ENCODE data around the gene BCL2L14. TPM values are rescaled to one million over a fixed set of nuclear protein-coding genes. Genes with fewer than 3 reads are reported as not detected.

BCL2L14 gene
- total and polyA plus RNA-seq, 2 of the 13 experiments (the other 11 are each of a cell fraction or from before 2014, with no cell fraction given), result 0.11 TPM; not detected in 1

DNA sequence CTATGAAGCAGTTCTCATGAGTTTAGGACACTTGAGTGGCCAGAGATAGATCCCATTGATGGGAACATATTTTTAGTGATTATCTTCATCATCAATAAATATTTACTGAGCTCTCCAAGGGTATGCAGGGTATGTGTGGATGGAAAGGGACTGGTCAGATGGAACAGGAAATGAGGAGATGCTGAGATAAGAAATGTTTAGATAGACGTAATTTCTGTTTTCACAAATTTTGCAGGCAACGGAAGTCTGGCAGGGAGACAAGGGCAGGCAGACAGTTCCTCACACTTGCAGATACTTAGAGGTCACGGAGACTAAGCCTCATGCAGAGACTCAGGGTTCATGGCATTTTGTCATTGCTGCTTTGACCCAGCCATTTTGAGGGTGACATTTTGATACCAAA lies 24.3 kb downstream of the BCL2L14 start (continued):
- TF ChIP-seq RFX5 (IDR thresholded peaks at IDR 0.05; ENCODE audit: low read depth, low read length) (no peak), CEBPZ (IDR thresholded peaks at IDR 0.05; ENCODE audit: low read length) (no peak), PRDM15 (CRISPR knock-in tag; IDR thresholded peaks at IDR 0.05) (no peak), HHEX (CRISPR knock-in tag; IDR thresholded peaks at IDR 0.05) (no peak), HMG20B (CRISPR knock-in tag; conservative IDR thresholded peaks at IDR 0.05) (no peak), BATF2 (CRISPR knock-in tag; IDR thresholded peaks at IDR 0.05) (no peak), BORCS8-MEF2B (CRISPR knock-in tag; IDR thresholded peaks at IDR 0.05) (no peak), MLLT10 (CRISPR knock-in tag; IDR thresholded peaks at IDR 0.05) (no peak), STAG1 (CRISPR knock-in tag; IDR thresholded peaks at IDR 0.05) (no peak), ZFP91 (CRISPR knock-in tag; IDR thresholded peaks at IDR 0.05; ENCODE audit: borderline replicate concordance) (no peak), TEF (CRISPR knock-in tag; IDR thresholded peaks at IDR 0.05) (no peak), ZMAT5 (CRISPR knock-in tag; IDR thresholded peaks at IDR 0.05; ENCODE audit: borderline replicate concordance, low read depth) (no peak), ZNF256 (CRISPR knock-in tag; conservative IDR thresholded peaks at IDR 0.05) (no peak), MNT (IDR thresholded peaks at IDR 0.05) (no peak), ZNF564 (CRISPR knock-in tag; IDR thresholded peaks at IDR 0.05) (no peak), GTF2F1 (IDR thresholded peaks at IDR 0.05; ENCODE audit: low read length) (no peak)
